ENCODE measurements around the gene DPP4. TPM values are rescaled to one million over a fixed set of nuclear protein-coding genes. Genes with fewer than 3 reads are reported as not detected.

Gene DPP4
- total RNA-seq, 1 donor from 2014 or later: 104 TPM

GRCh38 chr2:162113088-162113775 lies 39.2 kb upstream of the DPP4 start:
- no peak for TF ChIP-seq CTCF (conservative IDR thresholded peaks at IDR 0.05; ENCODE audit: low read depth, low read length)
- DNase-seq (ENCODE audit: low read depth): no peak
- H3K4me3 ChIP-seq (ENCODE audit: low read depth, low read length): no peak overlapping the region

DNA sequence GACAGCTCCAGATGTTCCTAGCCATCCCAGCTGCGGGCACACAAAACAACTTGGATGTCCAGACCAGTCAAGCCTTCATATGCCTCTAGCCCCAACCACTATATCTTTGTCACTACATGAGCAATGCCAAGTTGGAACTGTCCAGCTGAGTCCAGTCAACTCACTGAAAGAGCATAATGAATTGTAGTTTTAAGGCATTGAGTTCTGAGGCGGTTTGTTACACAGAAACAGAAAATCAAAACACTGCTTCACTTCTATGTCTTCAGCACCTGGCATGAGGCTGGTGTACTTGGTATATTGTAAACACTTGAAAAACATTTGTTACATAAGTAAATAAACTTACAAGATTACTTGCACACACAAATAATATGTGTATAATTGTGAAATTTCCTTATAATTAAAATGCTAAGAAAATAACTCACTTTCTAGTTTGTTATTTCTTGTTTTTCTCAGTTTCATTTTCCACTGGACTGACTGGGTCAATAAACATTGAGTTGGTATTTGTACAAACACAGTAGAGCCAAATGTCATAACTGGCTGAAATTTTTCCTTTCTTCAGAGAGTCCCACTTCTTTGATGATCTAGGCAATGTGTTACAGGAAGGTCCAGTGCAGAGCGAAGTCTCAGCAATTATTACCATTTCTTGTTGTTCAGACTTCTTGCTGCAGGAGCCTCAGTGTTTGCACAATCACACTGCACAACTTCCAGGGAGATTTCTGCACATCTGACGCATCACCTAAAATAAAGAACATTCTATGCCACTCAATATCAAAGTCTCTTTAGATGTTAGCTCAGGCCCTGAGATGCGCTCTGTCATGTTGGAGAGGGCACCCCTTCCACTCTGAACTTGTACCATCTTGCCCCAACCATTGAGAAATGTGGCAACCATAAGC lies 38.2 kb upstream of the DPP4 start:
- no peak for TF ChIP-seq CTCF (conservative IDR thresholded peaks at IDR 0.05; ENCODE audit: low read depth, low read length)
- no peak for DNase-seq (ENCODE audit: low read depth)
- H3K4me3 ChIP-seq (ENCODE audit: low read depth, low read length): no peak overlapping the region

DNA sequence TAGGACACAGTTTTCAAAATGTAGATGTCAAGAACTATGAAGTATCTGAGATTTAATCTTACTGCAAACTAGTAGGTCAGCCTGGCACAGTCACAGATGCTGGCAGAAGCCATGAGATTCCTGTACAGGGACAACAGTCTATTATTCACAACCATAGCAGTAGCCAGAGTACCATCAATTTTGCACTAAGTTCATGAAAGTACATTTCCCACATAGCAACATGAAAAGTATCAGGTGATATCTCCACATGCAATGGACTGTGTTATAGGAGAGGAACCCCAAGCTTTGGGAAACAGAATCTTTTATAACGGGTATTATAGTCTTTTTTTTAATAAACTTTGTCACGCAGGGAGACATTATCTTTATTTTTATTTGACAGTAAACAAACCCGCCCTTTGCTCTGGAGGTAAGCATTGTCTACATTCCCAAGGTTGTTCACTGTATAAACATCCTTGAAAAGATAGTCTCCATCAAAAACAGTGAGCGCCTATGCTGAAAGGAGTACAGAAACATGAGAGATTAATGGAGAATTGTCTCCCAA lies 33.4 kb upstream of the DPP4 start:
- no peak for DNase-seq (ENCODE audit: low read depth)
- TF ChIP-seq CTCF (conservative IDR thresholded peaks at IDR 0.05; ENCODE audit: low read depth, low read length): no peak
- no peak overlapping the region for H3K4me3 ChIP-seq (ENCODE audit: low read depth, low read length)

DNA sequence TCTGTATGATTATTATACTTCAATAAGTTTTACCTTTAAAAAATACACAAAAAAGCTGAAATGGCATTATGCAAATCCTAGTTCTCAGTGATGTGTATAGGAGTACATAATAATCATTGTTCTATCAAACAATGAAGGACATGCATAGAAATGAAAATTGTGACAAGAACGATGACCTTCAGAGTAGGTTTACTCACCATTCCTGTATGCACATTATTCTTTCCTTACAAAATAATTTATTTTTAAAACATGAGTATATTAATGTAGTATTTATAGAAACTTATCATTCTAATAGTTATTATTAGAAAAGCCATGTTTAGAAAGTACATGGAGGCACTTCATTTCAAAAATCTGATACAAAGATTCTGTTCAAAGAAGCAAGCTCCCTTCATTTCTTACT lies 32.7 kb upstream of the DPP4 start:
- no peak for TF ChIP-seq CTCF (conservative IDR thresholded peaks at IDR 0.05; ENCODE audit: low read depth, low read length)
- no peak overlapping the region for H3K4me3 ChIP-seq (ENCODE audit: low read depth, low read length)
- no peak for DNase-seq (ENCODE audit: low read depth)

- no peak for TF ChIP-seq CTCF (conservative IDR thresholded peaks at IDR 0.05; ENCODE audit: low read depth, low read length)
- DNase-seq (ENCODE audit: low read depth): no peak
- no peak overlapping the region for H3K4me3 ChIP-seq (ENCODE audit: low read depth, low read length)
These were observed 32.1 kb upstream of the DPP4 start for GRCh38 chr2:162106146-162106551.

GRCh38 chr2:162103443-162104009 lies 29.5 kb upstream of the DPP4 start:
- H3K4me3 ChIP-seq (ENCODE audit: low read depth, low read length): no peak overlapping the region
- TF ChIP-seq CTCF (conservative IDR thresholded peaks at IDR 0.05; ENCODE audit: low read depth, low read length): no peak
- no peak for DNase-seq (ENCODE audit: low read depth)

Measured in epithelial cell of proximal tubule (primary cell).